ENCODE data around the gene PRKG1.
"Not testable (repeated sequence)": the region's sequence is repeated elsewhere in the genome, so short reads cannot be mapped to it uniquely, and the experiment has no call there.

GRCh38 chr10:51267980-51268570 is 193.8 kb downstream of the PRKG1 start:
- not testable (repeated sequence) for TF ChIP-seq CTCF (conservative IDR thresholded peaks at IDR 0.05; ENCODE audit: low read length); EZH2phosphoT487 (IDR thresholded peaks at IDR 0.05; ENCODE audit: borderline replicate concordance)

All from Loucy (cell line).